HepG2 (cell line): Measurements from ENCODE around the gene SEC61A1. TPM values are rescaled to one million over a fixed set of nuclear protein-coding genes. Genes with fewer than 3 reads are reported as not detected.
A peak's percentile ranks its signal among the peaks of the same experiment; 100 is the strongest.

Experiments
- AGO1 ChIP-seq: fragments of 200-400 bp; formaldehyde crosslinking; IDR thresholded peaks from 2 replicates; pipeline ENCODE4 v1.6.1; 2017; ENCODE audit warnings: mild to moderate bottlenecking, low read depth, low read length, moderate library complexity; ENCODE audit not compliant: poor library complexity, severe bottlenecking
- ELF1 ChIP-seq: sonication (generic); formaldehyde crosslinking; IDR thresholded peaks from 2 replicates; pipeline ENCODE4 v1.4.0; 2020; ENCODE audit warnings: missing genetic modification reagents
- GLMP ChIP-seq: sonication (generic); formaldehyde crosslinking; IDR thresholded peaks from 2 replicates; pipeline ENCODE4 v1.9.0; 2021; ENCODE audit warnings: missing genetic modification reagents, mild to moderate bottlenecking, borderline replicate concordance
- LCORL ChIP-seq, 2 experiments: fragments of 450-650 bp in 1 of 2; sonication (generic) in 1 of 2; formaldehyde crosslinking in 1 of 2; IDR thresholded peaks; 2 replicates each; pipeline versions ENCODE4 v1.5.0 to v1.6.1; 2017 to 2020; ENCODE audit warnings: antibody characterized with exemption in 1 of 2, missing genetic modification reagents in 1 of 2
- MEF2D ChIP-seq: sonication (generic); formaldehyde crosslinking; IDR thresholded peaks from 2 replicates; pipeline ENCODE4 v1.5.1; 2020; ENCODE audit warnings: mild to moderate bottlenecking, missing genetic modification reagents
- NR1H2 ChIP-seq: sonication (generic); formaldehyde crosslinking; IDR thresholded peaks from 2 replicates; pipeline ENCODE4 v1.8.1; 2022; ENCODE audit warnings: low read depth, missing genetic modification reagents, borderline replicate concordance
- NR2C2 ChIP-seq: sonication (generic); formaldehyde crosslinking; IDR thresholded peaks from 2 replicates; pipeline ENCODE4 v1.4.0; 2020; ENCODE audit warnings: missing genetic modification reagents, mild to moderate bottlenecking, moderate library complexity, borderline replicate concordance
- SALL2 ChIP-seq: sonication (generic); formaldehyde crosslinking; IDR thresholded peaks from 2 replicates; pipeline ENCODE4 v1.8.1; 2023; ENCODE audit warnings: mild to moderate bottlenecking, missing genetic modification reagents, inconsistent platforms
- ZBTB14 ChIP-seq: sonication (generic); formaldehyde crosslinking; IDR thresholded peaks from 2 replicates; pipeline ENCODE4 v1.4.0; 2020; ENCODE audit warnings: missing genetic modification reagents
- ZBTB3 ChIP-seq: sonication (generic); formaldehyde crosslinking; IDR thresholded peaks from 2 replicates; pipeline ENCODE4 v1.4.0; 2020; ENCODE audit warnings: low read depth, mild to moderate bottlenecking, moderate library complexity, missing genetic modification reagents, borderline replicate concordance
- ZBTB7A ChIP-seq: sonication (generic); formaldehyde crosslinking; IDR thresholded peaks from 2 replicates; pipeline ENCODE4 v1.8.0; 2022; ENCODE audit warnings: mild to moderate bottlenecking, missing genetic modification reagents
- ZBTB8A ChIP-seq: sonication (generic); formaldehyde crosslinking; IDR thresholded peaks from 2 replicates; pipeline ENCODE4 v1.4.0; 2020; ENCODE audit warnings: mild to moderate bottlenecking, low read depth, missing genetic modification reagents, borderline replicate concordance
- ZFY ChIP-seq: sonication (generic); formaldehyde crosslinking; IDR thresholded peaks from 2 replicates; pipeline ENCODE4 v1.4.0; 2020; ENCODE audit warnings: missing genetic modification reagents
- ZNF20 ChIP-seq: sonication (generic); formaldehyde crosslinking; IDR thresholded peaks from 2 replicates; pipeline ENCODE4 v1.4.0; 2020; ENCODE audit warnings: mild to moderate bottlenecking, moderate library complexity, missing genetic modification reagents
- ZNF280B ChIP-seq: sonication (generic); formaldehyde crosslinking; IDR thresholded peaks from 2 replicates; pipeline ENCODE4 v1.5.0; 2020; ENCODE audit warnings: missing genetic modification reagents, mild to moderate bottlenecking, borderline replicate concordance
- ZNF292 ChIP-seq: sonication (generic); formaldehyde crosslinking; IDR thresholded peaks from 2 replicates; pipeline ENCODE4 v1.8.1; 2022; ENCODE audit warnings: mild to moderate bottlenecking, low read depth, missing genetic modification reagents, borderline replicate concordance
- ZNF331 ChIP-seq: sonication (generic); formaldehyde crosslinking; IDR thresholded peaks from 2 replicates; pipeline ENCODE4 v1.4.0; 2020; ENCODE audit warnings: missing genetic modification reagents
- ZNF335 ChIP-seq: sonication (generic); formaldehyde crosslinking; IDR thresholded peaks from 2 replicates; pipeline ENCODE4 v1.4.0; 2020; ENCODE audit warnings: missing genetic modification reagents
- ZNF574 ChIP-seq: sonication (generic); formaldehyde crosslinking; IDR thresholded peaks from 2 replicates; pipeline ENCODE4 v1.4.0; 2020; ENCODE audit warnings: missing genetic modification reagents
- ZNF670 ChIP-seq: sonication (generic); formaldehyde crosslinking; IDR thresholded peaks from 2 replicates; pipeline ENCODE4 v1.8.0; 2022; ENCODE audit warnings: mild to moderate bottlenecking, missing genetic modification reagents, borderline replicate concordance
- ZNF768 ChIP-seq: sonication (generic); formaldehyde crosslinking; IDR thresholded peaks from 2 replicates; pipeline ENCODE4 v1.4.0; 2020; ENCODE audit warnings: missing genetic modification reagents
- ZNF878 ChIP-seq: sonication (generic); formaldehyde crosslinking; IDR thresholded peaks from 2 replicates; pipeline ENCODE4 v1.8.1; 2023; ENCODE audit warnings: mild to moderate bottlenecking, missing genetic modification reagents, moderate library complexity
- polyA plus RNA-seq, 8 experiments: library from polyadenylated mRNA; depleted of rRNA in 3 of 8; stranded (reverse) in 7 of 8; unstranded in 1 of 8; fragments of >200 nt; fragmentation: Illumina TruSeq in 4 of 8; extraction: Trizol in 4 of 8; gene quantifications; 2 replicates each; pipeline versions ENCODE4 v1.2.1 to v1.2.3, GENCODE V29; 2011 to 2016; ENCODE audit warnings: low read depth in 4 of 8, missing spikeins in 1 of 8, mixed read lengths in 1 of 8; ENCODE audit not compliant: insufficient read depth in 1 of 8
- total RNA-seq, 5 experiments: library from RNA; depleted of rRNA; stranded (reverse); fragments of >200 nt; fragmentation: Illumina TruSeq; extraction: Trizol; gene quantifications; 2 replicates each; pipeline ENCODE4 v1.2.3, GENCODE V29; 2016; ENCODE audit warnings: low read depth in 1 of 5

The SEC61A1 gene
- total and polyA plus RNA-seq, 2 of the 13 experiments (the other 11 are each of a cell fraction or from before 2014, with no cell fraction given) = 170 to 203 TPM

GRCh38 chr3:128051837-128052594 is at the start of gene SEC61A1 (continued):
- TF ChIP-seq ZBTB14 (peak; percentile 77), ELF1 (CRISPR knock-in tag) (peak; percentile 69; the same call in 1 of the 2 replicates), ZNF768 (CRISPR knock-in tag) (peak; percentile 68; the same call in 1 of the 2 replicates), ZNF335 (CRISPR knock-in tag) (peak; percentile 87), AGO1 (peak; percentile 61), GLMP (CRISPR knock-in tag) (peak; percentile 72; the same call in 1 of the 2 replicates), SALL2 (CRISPR knock-in tag) (peak; percentile 77; the same call in 1 of the 2 replicates), ZFY (peak; percentile 91), ZNF574 (CRISPR knock-in tag) (peak; percentile 87), ZBTB7A (0 out of 2 replicates have a peak, but pooled peaks have one; percentile 23), ZNF878 (0 out of 2 replicates have a peak, but pooled peaks have one; percentile 9), ZBTB3 (CRISPR knock-in tag) (no peak), MEF2D (peak; percentile 73; the same call in 1 of the 2 replicates), ZNF292 (CRISPR knock-in tag) (peak; percentile 63; the same call in 1 of the 2 replicates), LCORL (IDR thresholded peaks at IDR 0.05) (no peak), LCORL (CRISPR knock-in tag; IDR thresholded peaks at IDR 0.05) (peak; percentile 26; the same call in 1 of the 2 replicates), ZNF331 (CRISPR knock-in tag) (peak; percentile 47), NR2C2 (CRISPR knock-in tag) (peak; percentile 57; the same call in 1 of the 2 replicates), ZNF20 (no peak), ZNF670 (CRISPR knock-in tag) (peak; percentile 77), ZNF280B (CRISPR knock-in tag) (no peak), NR1H2 (CRISPR knock-in tag) (0 out of 2 replicates have a peak, but pooled peaks have one; percentile 63), ZBTB8A (no peak)
